OCI-LY7 (cell line): ENCODE measurements around the gene PLXNB1. TPM values are rescaled to one million over a fixed set of nuclear protein-coding genes. Genes with fewer than 3 reads are reported as not detected.

ENCODE experiments used
- BruUV-seq: library from RNA; stranded (reverse); fragments of 400-500 nt; replicated peaks from 2 replicates; lab custom pipeline; 2021; lab: Mats Ljungman, UMichigan
- CTCF ChIA-PET: fragments of 300-600 bp; sonication (Branson Sonifier 250); formaldehyde crosslinking; loops from one replicate; lab custom pipeline; 2022; ENCODE audit warnings: antibody characterized with exemption; ENCODE audit not compliant: unreplicated experiment; lab: Charles Lee
- POLR2A ChIA-PET: fragments of 300-600 bp; sonication (Branson Sonifier 250); formaldehyde crosslinking; loops from one replicate; lab custom pipeline; 2022; ENCODE audit warnings: antibody characterized with exemption; lab: Charles Lee
- DNase-seq: peaks from one replicate; pipeline ENCODE4 v3.0.0-alpha.2; 2015; ENCODE audit warnings: low spot score
- H2AFZ ChIP-seq: fragments of 200-600 bp; sonication (generic), shearing (Covaris generic); 2 replicates; pipeline ENCODE4 v1.6.1; 2014; ENCODE audit warnings: mild to moderate bottlenecking, antibody characterized with exemption, low read length, moderate library complexity
- H3K27ac ChIP-seq: fragments of 200-600 bp; sonication (generic); 2 replicates; pipeline ENCODE4 v1.5.1; 2014; ENCODE audit warnings: mixed run types, low read depth, mild to moderate bottlenecking, moderate library complexity, low read length, inconsistent platforms; ENCODE audit not compliant: poor library complexity, severe bottlenecking
- H3K36me3 ChIP-seq: fragments of 200-600 bp; sonication (generic); 2 replicates; pipeline ENCODE4 v1.6.1; 2014; ENCODE audit warnings: mild to moderate bottlenecking, antibody characterized with exemption, low read length, moderate library complexity, mixed read lengths; ENCODE audit not compliant: insufficient read depth
- H3K4me1 ChIP-seq: fragments of 200-600 bp; sonication (generic); 2 replicates; pipeline ENCODE4 v1.5.1; 2014; ENCODE audit warnings: mild to moderate bottlenecking, low read length; ENCODE audit not compliant: insufficient read depth, poor library complexity, severe bottlenecking
- H3K4me2 ChIP-seq: fragments of 200-600 bp; sonication (generic); 2 replicates; pipeline ENCODE4 v1.6.1; 2014; ENCODE audit warnings: mild to moderate bottlenecking, low read length
- H3K4me3 ChIP-seq: fragments of 200-600 bp; sonication (generic); 2 replicates; pipeline ENCODE4 v1.5.1; 2014; ENCODE audit warnings: mild to moderate bottlenecking, low read depth, low read length; ENCODE audit not compliant: poor library complexity, severe bottlenecking
- H3K79me2 ChIP-seq: fragments of 200-600 bp; sonication (generic); 2 replicates; pipeline ENCODE4 v1.6.1; 2016; ENCODE audit warnings: low read depth, mild to moderate bottlenecking, low read length, moderate library complexity, mixed read lengths; ENCODE audit not compliant: insufficient read depth
- H3K9me2 ChIP-seq: fragments of 200-600 bp; sonication (generic); 2 replicates; pipeline ENCODE4 v1.6.1; 2016; ENCODE audit warnings: mild to moderate bottlenecking, low read length, mixed read lengths; ENCODE audit not compliant: insufficient read depth
- H3K9me3 ChIP-seq: fragments of 200-600 bp; sonication (generic); 2 replicates; pipeline ENCODE4 v1.6.1; 2014; ENCODE audit warnings: mild to moderate bottlenecking, mixed run types, low read length, mixed read lengths
- H4K20me1 ChIP-seq: fragments of 200-600 bp; sonication (generic); 2 replicates; pipeline ENCODE4 v1.6.1; 2014; ENCODE audit warnings: mild to moderate bottlenecking, antibody characterized with exemption, low read length, moderate library complexity, mixed read lengths; ENCODE audit not compliant: insufficient read depth
- CTCF ChIP-seq: fragments of 200-600 bp; sonication (generic); conservative IDR thresholded peaks from 2 replicates; pipeline ENCODE4 v1.5.1; 2014; ENCODE audit warnings: mild to moderate bottlenecking, antibody characterized with exemption, low read length, moderate library complexity, mixed read lengths
- EZH2phosphoT487 ChIP-seq: fragments of 200-600 bp; sonication (generic); IDR thresholded peaks from 2 replicates; pipeline ENCODE4 v1.6.1; 2018; ENCODE audit warnings: low read depth, borderline replicate concordance, mild to moderate bottlenecking, mixed run types, antibody characterized with exemption, low read length, moderate library complexity, mixed read lengths
- intact Hi-C: fragments of 100-400 bp; cut with micrococcal nuclease; formaldehyde crosslinking; loops from one replicate; pipeline ENCODE4 v1.10.0; 2022; ENCODE audit not compliant: unreplicated experiment
- total RNA-seq, 2 experiments: library from RNA; depleted of rRNA in 1 of 2; stranded (reverse); fragments of >200 nt in 1 of 2; shearing (Covaris generic) in 1 of 2; gene quantifications; 2 replicates each; pipeline ENCODE4 v1.2.3, GENCODE V29; 2014 to 2022

Gene PLXNB1
- total RNA-seq, 2 experiments from 2014 or later, result 4.4 to 6.4 TPM

DNA sequence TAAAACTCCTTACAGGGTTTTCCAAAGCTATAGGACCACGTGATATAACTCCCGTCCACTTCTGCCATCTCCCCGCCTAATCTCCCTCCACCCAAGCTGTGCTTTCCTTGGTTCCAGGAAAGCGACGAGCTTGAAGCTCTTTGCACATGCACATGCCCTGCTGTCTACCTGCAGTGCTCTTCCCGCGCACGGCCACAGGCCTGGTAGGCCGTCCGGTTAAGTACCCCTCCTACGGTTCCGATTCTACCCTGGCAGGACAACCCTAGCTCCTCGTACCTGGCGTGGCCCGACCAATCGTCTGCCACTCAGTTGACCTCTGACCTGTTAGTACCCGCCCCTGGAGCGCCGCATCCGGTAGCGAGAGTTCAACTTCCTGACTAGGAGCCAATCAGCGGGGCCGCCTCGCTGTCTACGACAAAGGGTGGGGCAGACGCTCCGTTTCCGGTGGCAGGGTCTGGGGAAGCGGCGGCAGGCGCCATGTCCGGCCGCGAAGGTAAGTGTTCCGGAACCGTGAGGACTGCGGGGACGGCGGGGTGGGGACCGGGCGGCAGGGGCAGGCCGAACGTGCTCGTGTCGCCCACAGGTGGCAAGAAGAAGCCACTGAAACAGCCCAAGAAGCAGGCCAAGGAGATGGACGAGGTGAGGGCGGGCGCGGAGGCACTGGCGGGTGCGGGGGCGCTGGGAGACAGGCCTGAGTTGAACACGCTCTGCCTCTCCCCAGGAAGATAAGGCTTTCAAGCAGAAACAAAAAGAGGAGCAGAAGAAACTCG, 10.1 kb upstream of the PLXNB1 start, which contains the start of the genes CCDC51 and TMA7:
CCDC51 (minus strand) TSS at position 300 of the 770 bp plus-strand sequence. CDS start 4,991 bp downstream, outside the sequence.
TMA7 (plus strand) TSS at position 438 of the 770 bp plus-strand sequence; CDS start at position 478, 40 bp downstream.
- intact Hi-C loops, result loop anchor here (2.0 to 10.0 kb wide), 4 partner anchors 33 to 355 kb away; partner anchors contain the start of genes NME6 and SLC26A6
- no peaks in the 10 kb centered on the region for H3K9me2 ChIP-seq

DNA sequence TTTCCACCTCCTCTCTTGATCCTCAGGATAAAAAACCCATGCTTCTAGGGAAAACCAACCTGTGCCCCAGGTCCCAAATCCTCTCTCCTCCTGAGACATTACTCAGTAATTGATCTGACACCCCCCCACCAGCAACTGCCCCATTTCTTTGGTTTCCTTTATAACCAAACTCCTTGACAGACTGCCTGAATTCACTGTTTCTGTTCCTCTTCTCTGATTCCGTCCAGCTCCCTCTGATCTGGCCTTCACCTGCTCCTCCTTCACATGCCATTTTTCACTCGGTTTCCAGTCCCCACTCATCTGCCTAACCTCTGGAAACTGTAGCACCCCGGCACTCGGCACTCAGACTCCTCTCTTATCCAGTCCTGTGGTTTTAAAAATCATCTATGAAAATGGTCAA, 7.9 kb upstream of the PLXNB1 start:
- Histone ChIP-seq H3K36me3 (peaks cover 39% of the 10 kb centered on the region), H3K9me2 (no peaks in the 10 kb centered on the region), H3K4me1 (peaks cover 50% of the 10 kb centered on the region), H2AFZ (no peak overlapping the region), H4K20me1 (peaks cover 17% of the 10 kb centered on the region), H3K4me2 (peak overlapping the region; percentile 74), H3K9me3 (no peaks in the 10 kb centered on the region), H3K4me3 (no peak overlapping the region), H3K27ac (peak overlapping the region; percentile 27), H3K79me2 (peaks cover 38% of the 10 kb centered on the region)
- intact Hi-C loops, result loop anchor here (2.0 to 10.0 kb wide), 2 partner anchors 69 to 133 kb away; partner anchors contain the start of gene NME6
- CTCF ChIA-PET, result interaction anchor here (1.0 kb wide), 1 partner anchor 8 kb away, joined by 3 read pairs; no protein-coding TSS in a partner anchor
- no TSS peak for BruUV-seq
- POLR2A ChIA-PET, result no interaction called here
- no peak for TF ChIP-seq EZH2phosphoT487
- TF ChIP-seq CTCF, result no peak
- peak; percentile 23 for DNase-seq

More for the DNA sequence above, 10.1 kb upstream of the PLXNB1 start, which contains the start of the genes CCDC51 and TMA7:
- H3K4me2 ChIP-seq, result peak within 1 kb of the TSS; percentile 80
- peak within 1 kb of the TSS; percentile 98 for H3K4me3 ChIP-seq
- H3K9me3 ChIP-seq, result no peaks in the 10 kb centered on the region
- no TSS peak for BruUV-seq
- peak within 1 kb of the TSS; percentile 83 for H2AFZ ChIP-seq
- ChIA-PET CTCF (interaction anchor here (0.5 to 1.2 kb wide), 5 partner anchors 34 to 216 kb away, joined by 3 to 4 read pairs (median 3); no protein-coding TSS in a partner anchor), POLR2A (interaction anchor here (0.5 to 2.4 kb wide), 16 partner anchors 9 to 715 kb away, joined by 3 to 16 read pairs (median 4); partner anchors contain the start of genes CDC25A, PFKFB4 and ZNF589)
- TF ChIP-seq EZH2phosphoT487, result no peak
- 0 out of 2 replicates have a peak, but pooled peaks have one; percentile 6 for TF ChIP-seq CTCF
- peaks cover 45% of the 10 kb centered on the region for H3K79me2 ChIP-seq
- peak within 1 kb of the TSS; percentile 77 for H3K27ac ChIP-seq
- H4K20me1 ChIP-seq, result peaks cover 17% of the 10 kb centered on the region
- peaks cover 50% of the 10 kb centered on the region for H3K4me1 ChIP-seq
- peaks cover 39% of the 10 kb centered on the region for H3K36me3 ChIP-seq
- DNase-seq, result peak; percentile 98
